GM23248 (cell line): ENCODE measurements around the gene SH2D3C. TPM values are rescaled to one million over a fixed set of nuclear protein-coding genes. Genes with fewer than 3 reads are reported as not detected.
A peak's percentile ranks its signal among the peaks of the same experiment; 100 is the strongest.

Experiments
- DNase-seq: peaks from one replicate; pipeline ENCODE4 v3.0.0-alpha.2; 2015
- H2AFZ ChIP-seq: fragments of 200-600 bp; sonication (generic); 2 replicates; pipeline ENCODE4 v1.6.1; 2016; ENCODE audit warnings: antibody characterized with exemption
- H3F3A ChIP-seq: fragments of 200-600 bp; sonication (generic); 2 replicates; pipeline ENCODE4 v1.6.1; 2016; ENCODE audit warnings: mild to moderate bottlenecking, antibody characterized with exemption, mixed run types; ENCODE audit not compliant: insufficient read depth
- H3K27ac ChIP-seq: fragments of 200-600 bp; sonication (generic); 2 replicates; pipeline ENCODE4 v1.5.1; 2016; ENCODE audit warnings: mild to moderate bottlenecking
- H3K27me3 ChIP-seq: fragments of 200-600 bp; sonication (generic); replicated peaks from 2 replicates; pipeline ENCODE4 v1.6.1; 2016; ENCODE audit warnings: mild to moderate bottlenecking; ENCODE audit not compliant: insufficient read depth
- H3K36me3 ChIP-seq: fragments of 200-600 bp; sonication (generic); 2 replicates; pipeline ENCODE4 v1.6.1; 2016; ENCODE audit warnings: low read depth, mild to moderate bottlenecking
- H3K4me1 ChIP-seq: fragments of 200-600 bp; sonication (generic); 2 replicates; pipeline ENCODE4 v1.6.1; 2016; ENCODE audit warnings: mild to moderate bottlenecking; ENCODE audit not compliant: insufficient read depth
- H3K4me2 ChIP-seq: fragments of 200-600 bp; sonication (generic); one replicate; pipeline ENCODE4 v1.6.1; 2016; ENCODE audit warnings: mild to moderate bottlenecking; ENCODE audit not compliant: unreplicated experiment
- H3K4me3 ChIP-seq: fragments of 200-600 bp; sonication (generic); 2 replicates; pipeline ENCODE4 v1.5.1; 2016; ENCODE audit warnings: mild to moderate bottlenecking
- H3K79me2 ChIP-seq: fragments of 200-600 bp; sonication (generic); 2 replicates; pipeline ENCODE4 v1.6.1; 2016; ENCODE audit warnings: mild to moderate bottlenecking; ENCODE audit not compliant: insufficient read depth
- H3K9ac ChIP-seq: fragments of 200-600 bp; sonication (generic); 2 replicates; pipeline ENCODE4 v1.6.1; 2016; ENCODE audit warnings: mild to moderate bottlenecking
- H3K9me2 ChIP-seq: fragments of 200-600 bp; sonication (generic); 2 replicates; pipeline ENCODE4 v1.6.1; 2016; ENCODE audit warnings: mixed run types, mild to moderate bottlenecking, moderate library complexity; ENCODE audit not compliant: insufficient read depth
- H3K9me3 ChIP-seq: fragments of 200-600 bp; sonication (generic); one replicate; pipeline ENCODE4 v1.6.1; 2017; ENCODE audit warnings: low read depth
- H4K20me1 ChIP-seq: fragments of 200-600 bp; sonication (generic); 2 replicates; pipeline ENCODE4 v1.6.0; 2016; ENCODE audit not compliant: insufficient read depth
- EZH2 ChIP-seq: fragments of 200-600 bp; sonication (generic); IDR thresholded peaks from 2 replicates; pipeline ENCODE4 v1.6.1; 2018; ENCODE audit warnings: antibody characterized with exemption, mild to moderate bottlenecking; ENCODE audit not compliant: insufficient read depth, poor library complexity, severe bottlenecking
- EZH2phosphoT487 ChIP-seq: fragments of 200-600 bp; sonication (generic); IDR thresholded peaks from 2 replicates; pipeline ENCODE4 v1.6.1; 2018; ENCODE audit warnings: antibody characterized with exemption, moderate library complexity, mild to moderate bottlenecking, low read depth; ENCODE audit not compliant: insufficient read depth
- WGBS, 2 experiments: methylation state at CpG; one replicate each; pipeline ENCODE4 v1.1.6; 2015 to 2017; ENCODE audit warnings: low lambda C conversion rate in 2 of 2, low coverage in 1 of 2; ENCODE audit errors: missing lambda C conversion rate in 2 of 2; 5-methylcytosine and 5-hydroxymethylcytosine counted together
- in situ Hi-C: fragments of 300-500 bp; cut with MboI; formaldehyde crosslinking; loops from 2 replicates; pipeline ENCODE4 v1.15.0; 2020
- polyA plus RNA-seq: library from polyadenylated mRNA; unstranded; fragments of >200 nt; fragmentation: Nextera tagmentation; extraction: Ambion mirVana; gene quantifications from 2 replicates; pipeline ENCODE4 v1.2.1, GENCODE V29; 2016
- total RNA-seq: library from RNA; depleted of rRNA; stranded (reverse); fragments of >200 nt; shearing (Covaris generic); gene quantifications from 2 replicates; pipeline ENCODE4 v1.2.3, GENCODE V29; 2014

The SH2D3C gene
- total and polyA plus RNA-seq, 2 experiments from 2014 or later = not detected

GRCh38 chr9:127720865-127721227, 57.6 kb downstream of the SH2D3C start:
- H3K79me2 ChIP-seq = no peaks in the 10 kb centered on the region
- peaks cover 9% of the 10 kb centered on the region; the same call in 1 of the 2 replicates for H3F3A ChIP-seq
- peaks cover 18% of the 10 kb centered on the region for H3K4me1 ChIP-seq
- DNase-seq = no peak
- H3K4me2 ChIP-seq = no peak overlapping the region
- no peak overlapping the region for H3K9ac ChIP-seq
- H3K27me3 ChIP-seq = no peaks in the 10 kb centered on the region
- no peak overlapping the region for H3K27ac ChIP-seq
- H2AFZ ChIP-seq = no peak overlapping the region
- no peaks in the 10 kb centered on the region for H4K20me1 ChIP-seq
- TF ChIP-seq EZH2 (no peak), EZH2phosphoT487 (no peak)
- H3K36me3 ChIP-seq = no peaks in the 10 kb centered on the region
- H3K9me3 ChIP-seq = no peaks in the 10 kb centered on the region
- in situ Hi-C loops = no loop called here
- no peak overlapping the region for H3K4me3 ChIP-seq
- H3K9me2 ChIP-seq = no peaks in the 10 kb centered on the region

- 77 to 83% methylated on average over 12 of the region's 12 CpGs for WGBS, 2 experiments
- Histone ChIP-seq H3K79me2 (no peaks in the 10 kb centered on the region), H3K4me3 (no peak overlapping the region), H3K27ac (no peak overlapping the region), H3K9me2 (no peaks in the 10 kb centered on the region), H3F3A (peaks cover 9% of the 10 kb centered on the region; the same call in 1 of the 2 replicates), H3K4me1 (peaks cover 18% of the 10 kb centered on the region), H3K36me3 (no peaks in the 10 kb centered on the region), H4K20me1 (no peaks in the 10 kb centered on the region), H3K9me3 (no peaks in the 10 kb centered on the region), H3K27me3 (no peaks in the 10 kb centered on the region), H3K4me2 (no peak overlapping the region), H3K9ac (no peak overlapping the region), H2AFZ (no peak overlapping the region)
- no peak for DNase-seq
- in situ Hi-C loops = no loop called here
- TF ChIP-seq EZH2 (no peak), EZH2phosphoT487 (no peak)
These were observed 58.2 kb downstream of the SH2D3C start for GRCh38 chr9:127720031-127720864.

- DNase-seq = no peak
- no peak overlapping the region for H3K9ac ChIP-seq
- no peaks in the 10 kb centered on the region for H3K9me2 ChIP-seq
- H3K4me3 ChIP-seq = no peak overlapping the region
- no peak overlapping the region for H3K4me2 ChIP-seq
- WGBS, 2 experiments = 59 to 70% methylated on average over 5 of the region's 5 CpGs
- in situ Hi-C loops = no loop called here
- no peak overlapping the region for H2AFZ ChIP-seq
- TF ChIP-seq EZH2phosphoT487 = no peak
- TF ChIP-seq EZH2 = no peak
- H3K4me1 ChIP-seq = peaks cover 12% of the 10 kb centered on the region
- H4K20me1 ChIP-seq = no peaks in the 10 kb centered on the region
- H3K27me3 ChIP-seq = no peaks in the 10 kb centered on the region
- no peaks in the 10 kb centered on the region for H3K36me3 ChIP-seq
- no peaks in the 10 kb centered on the region for H3K9me3 ChIP-seq
- H3K79me2 ChIP-seq = peaks cover 11% of the 10 kb centered on the region
- H3F3A ChIP-seq = peaks cover 2% of the 10 kb centered on the region; the same call in 1 of the 2 replicates
- no peak overlapping the region for H3K27ac ChIP-seq
These were observed 60.7 kb downstream of the SH2D3C start for GRCh38 chr9:127717766-127718165.

GRCh38 chr9:127716412-127716811, 62.1 kb downstream of the SH2D3C start:
- no peaks in the 10 kb centered on the region for H3K9me3 ChIP-seq
- no peaks in the 10 kb centered on the region for H3K27me3 ChIP-seq
- H3K9me2 ChIP-seq = no peaks in the 10 kb centered on the region
- H3K79me2 ChIP-seq = peaks cover 11% of the 10 kb centered on the region
- H3K27ac ChIP-seq = peak overlapping the region; percentile 65
- no peaks in the 10 kb centered on the region for H3F3A ChIP-seq
- peak overlapping the region; percentile 95 for H3K4me3 ChIP-seq
- H4K20me1 ChIP-seq = no peaks in the 10 kb centered on the region
- peak overlapping the region; percentile 84 for H3K4me2 ChIP-seq
- DNase-seq = no peak
- no peaks in the 10 kb centered on the region for H3K36me3 ChIP-seq
- TF ChIP-seq EZH2 (no peak), EZH2phosphoT487 (no peak)
- H3K4me1 ChIP-seq = peaks cover 12% of the 10 kb centered on the region
- 69 to 73% methylated on average over 5 to 9 of the region's 9 CpGs for WGBS, 2 experiments
- in situ Hi-C loops = no loop called here
- H2AFZ ChIP-seq = peak overlapping the region; percentile 77
- peak overlapping the region; percentile 88 for H3K9ac ChIP-seq
